HG02981 (cell line): ENCODE results near the gene DSCAML1.
A peak's percentile ranks its signal among the peaks of the same experiment; 100 is the strongest.
"Not testable (repeated sequence)": the region's sequence is repeated elsewhere in the genome, so short reads cannot be mapped to it uniquely, and the experiment has no call there.

Experiments used
- ATAC-seq: cut with Tn5 transposase; IDR thresholded peaks from one replicate; pipeline ENCODE4 v1.9.1; 2021; ENCODE audit warnings: mild to moderate bottlenecking, moderate library complexity; ENCODE audit not compliant: unreplicated experiment

The DSCAML1 gene

DNA sequence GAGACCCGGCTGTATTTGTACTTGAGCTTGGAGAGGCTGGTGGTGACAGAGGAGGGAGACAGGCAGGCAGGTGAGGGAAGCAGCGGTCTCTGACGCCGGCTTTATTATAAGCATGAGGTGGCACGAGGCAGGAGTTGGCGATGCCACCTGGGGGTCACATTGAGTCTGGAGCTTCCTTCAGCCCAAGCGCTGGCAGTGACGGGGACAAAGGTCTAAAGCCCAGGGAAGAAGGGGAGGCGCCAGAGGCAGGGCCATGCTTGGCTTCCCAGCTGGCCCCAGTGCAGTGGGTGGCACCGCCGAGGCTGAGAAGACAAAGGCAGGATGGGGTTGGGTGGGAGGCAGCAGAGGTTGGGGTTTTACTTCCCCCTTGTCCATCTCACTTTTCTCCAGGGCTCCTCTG lies 23.1 kb upstream of the DSCAML1 start:
- no peak for ATAC-seq

DNA sequence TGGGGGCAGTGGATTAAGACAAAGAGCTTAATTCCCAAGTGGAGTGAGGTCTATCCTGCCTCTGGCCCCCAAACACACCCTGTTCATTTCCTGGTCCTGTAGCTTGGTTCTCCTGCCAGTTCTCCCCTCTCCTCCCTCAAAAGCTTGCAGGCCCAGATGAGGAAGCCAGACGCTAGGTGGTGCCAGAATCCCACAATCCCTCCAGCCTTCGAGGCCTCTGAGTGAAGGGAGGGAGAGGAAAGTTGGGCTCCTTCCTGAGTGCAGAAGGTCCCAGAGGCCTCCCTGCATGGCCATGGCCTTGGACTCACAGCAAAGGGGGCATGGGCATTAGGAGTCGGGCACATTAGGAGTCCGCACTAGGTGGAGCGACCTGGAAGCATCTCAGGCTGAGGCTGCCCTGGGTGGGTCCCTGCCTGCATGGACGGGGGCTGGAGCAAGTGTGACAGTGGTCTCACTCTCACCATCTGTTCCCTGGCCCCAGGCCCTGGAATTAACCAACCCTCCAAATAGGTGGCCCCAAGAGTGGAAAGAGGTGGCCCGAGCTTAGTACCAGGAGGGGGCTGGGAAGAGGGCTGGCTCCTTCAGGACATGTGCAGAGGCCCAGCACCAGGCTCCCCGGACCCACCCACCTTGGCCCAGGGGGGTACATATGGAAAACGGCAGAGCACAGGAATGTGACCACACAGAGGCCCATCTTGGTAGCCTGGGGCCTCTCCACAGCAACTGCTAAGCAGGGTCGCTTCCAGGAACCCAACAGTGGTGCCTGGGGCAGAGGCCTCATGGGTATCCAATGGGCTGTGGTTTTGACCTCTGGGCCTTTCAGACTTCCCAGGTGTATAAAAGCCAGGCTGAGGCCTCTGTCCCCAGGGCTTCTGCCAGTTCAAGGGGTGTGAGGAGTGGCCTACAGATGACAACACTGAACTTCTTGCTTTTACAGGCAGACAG lies 22.4 kb upstream of the DSCAML1 start:
- no peak for ATAC-seq

DNA sequence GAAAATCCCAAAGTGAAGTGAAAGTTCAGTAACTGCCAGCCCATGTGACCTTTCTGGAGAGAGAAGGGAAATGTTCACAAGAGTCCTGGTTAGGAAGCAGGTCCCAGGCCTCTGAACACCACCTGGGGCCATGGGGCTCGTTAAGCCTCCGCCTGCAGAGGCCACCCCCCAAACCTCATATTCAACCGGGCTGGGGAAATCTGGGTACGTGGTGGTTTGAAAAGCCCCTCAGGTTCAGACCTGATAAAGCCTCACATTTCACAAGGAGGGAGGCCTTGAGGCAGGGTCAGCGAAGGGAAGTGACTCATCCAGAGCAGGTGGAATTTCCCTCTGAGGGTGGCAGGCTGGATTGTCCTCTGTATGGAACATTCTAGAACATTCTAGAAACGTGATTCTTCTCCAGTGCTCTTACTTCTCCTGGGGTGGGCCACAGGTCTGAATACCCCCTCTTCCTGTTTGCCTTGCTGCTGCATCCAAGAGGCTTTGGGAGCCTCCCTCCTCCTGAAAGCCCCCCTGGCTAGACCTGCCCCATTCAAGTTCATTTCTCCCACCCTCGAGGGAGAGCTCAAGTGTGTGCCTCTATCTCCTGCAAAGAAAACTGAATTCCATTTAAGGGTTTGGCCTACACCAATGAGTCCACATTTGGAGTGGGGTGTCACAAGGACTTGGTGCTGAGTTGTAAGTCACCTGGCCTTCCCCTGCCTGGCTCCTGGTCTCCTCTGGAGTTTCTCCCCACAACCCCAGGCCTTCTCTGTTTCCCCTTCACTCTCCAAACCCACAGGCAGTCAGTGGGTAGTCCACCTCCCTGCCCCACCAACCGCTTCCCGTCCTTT lies 21.2 kb upstream of the DSCAML1 start:
- ATAC-seq, result no peak

DNA sequence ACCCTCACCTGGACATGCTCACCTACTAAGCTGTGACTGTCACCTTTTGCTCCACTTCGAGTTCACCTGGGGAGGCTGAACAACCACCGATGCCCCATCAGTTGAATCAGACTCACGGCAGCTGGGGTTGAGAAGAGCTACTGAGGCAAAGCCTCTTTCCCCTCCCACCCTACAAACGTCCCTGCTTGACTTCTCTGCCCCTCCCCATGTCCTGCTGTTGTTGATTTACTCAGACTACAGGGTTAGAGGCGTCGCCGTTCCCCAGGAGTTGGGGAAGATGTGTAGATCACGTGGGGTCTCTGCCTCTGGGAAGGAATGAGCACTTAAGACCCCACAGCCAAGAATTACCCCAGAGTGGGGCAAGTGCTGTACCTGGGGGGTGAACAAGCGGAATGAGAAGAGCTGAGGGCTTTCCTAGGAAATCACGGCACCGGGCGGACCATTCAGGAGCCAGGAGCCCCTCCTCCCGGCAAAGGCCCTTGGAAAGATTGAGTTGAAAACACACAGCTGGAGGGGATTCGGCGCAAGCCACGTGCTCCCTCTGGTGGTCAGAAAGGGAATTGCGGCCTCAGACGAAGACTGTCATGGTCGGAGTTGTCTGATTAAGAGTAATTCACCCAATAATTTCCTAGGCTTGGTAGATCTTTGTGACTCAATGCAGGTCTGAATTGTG lies 20.5 kb upstream of the DSCAML1 start:
- no peak for ATAC-seq

DNA sequence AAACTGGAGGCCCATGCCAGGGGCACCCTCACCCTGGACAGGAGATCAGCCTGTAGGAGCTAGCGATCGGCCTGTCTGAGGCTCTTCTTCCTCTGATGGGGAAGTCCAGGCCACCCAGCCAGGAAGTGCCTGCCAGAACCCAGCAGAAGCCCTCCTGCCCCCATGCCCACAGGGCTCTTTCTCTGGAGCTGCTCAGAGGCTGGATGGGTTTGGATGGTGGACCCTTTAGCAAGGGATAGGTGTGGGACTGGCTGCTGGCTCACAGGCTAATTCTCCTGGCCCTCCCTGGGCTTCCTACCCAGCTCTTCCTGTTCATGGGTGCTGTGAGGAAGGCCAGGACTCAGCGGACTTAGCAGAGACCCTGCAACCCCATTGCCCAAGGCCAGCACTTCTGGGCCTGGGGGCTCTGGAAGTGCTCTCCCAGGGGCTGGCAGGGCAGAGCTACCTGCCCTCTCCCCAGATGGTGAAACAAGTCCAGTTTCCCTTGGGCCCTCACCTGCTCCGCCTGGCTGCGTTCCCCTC lies 19.9 kb upstream of the DSCAML1 start:
- ATAC-seq, result no peak

DNA sequence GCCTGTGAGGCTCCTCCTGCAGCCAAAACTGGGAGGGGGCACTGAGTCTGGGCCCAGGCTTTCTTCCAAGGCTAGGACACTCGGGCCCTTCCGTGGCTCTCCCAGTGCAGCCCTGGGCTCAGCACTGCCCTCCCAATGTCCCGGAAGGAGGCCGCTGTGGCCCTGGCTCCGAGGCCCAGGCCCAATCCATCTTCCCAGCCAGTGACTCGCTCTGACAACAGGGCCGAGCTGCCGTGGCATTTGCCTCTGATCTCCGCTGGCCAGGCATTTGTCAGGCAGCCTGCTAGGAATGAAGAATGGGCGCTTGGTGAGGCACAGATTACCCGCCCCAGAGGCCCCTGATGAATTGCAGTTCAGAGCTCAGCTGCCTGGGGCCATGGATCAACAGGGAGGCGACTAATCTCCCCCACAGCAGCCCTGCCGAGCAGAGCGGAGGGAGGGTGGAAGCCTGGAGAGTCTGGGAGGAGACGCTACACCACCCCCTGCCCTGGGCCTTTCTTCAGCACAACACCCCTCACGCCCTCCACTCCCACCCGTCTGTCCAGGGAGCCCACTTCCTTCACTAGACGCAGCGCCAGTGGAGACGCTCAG lies 19.2 kb upstream of the DSCAML1 start:
- no peak for ATAC-seq

DNA sequence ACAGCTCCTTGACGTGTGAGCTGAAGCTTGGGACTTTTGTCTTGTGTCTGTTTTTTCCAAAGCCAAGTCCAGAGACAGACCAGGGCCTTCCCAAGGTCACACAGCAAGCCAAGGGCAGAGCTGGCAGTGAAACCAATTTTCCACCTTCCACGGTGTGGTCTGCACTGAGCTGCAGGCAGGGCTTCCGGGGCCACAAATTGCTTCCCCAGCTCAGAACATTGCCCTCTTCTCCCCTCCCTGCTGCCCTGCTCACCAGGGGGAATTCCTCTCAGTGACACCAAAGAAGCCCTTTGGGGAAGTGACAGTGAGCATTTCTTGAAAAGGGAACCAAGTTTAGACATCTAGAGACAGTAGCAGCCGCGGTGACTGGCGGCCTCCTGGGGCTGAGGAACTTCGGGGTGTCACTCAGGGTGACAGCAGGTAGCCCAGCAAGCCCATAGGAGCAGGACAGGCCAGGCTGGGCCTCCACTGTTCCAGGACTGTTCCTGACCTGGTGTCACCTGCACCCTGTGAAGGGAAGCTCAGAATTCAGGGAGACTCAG lies 18.3 kb upstream of the DSCAML1 start:
- ATAC-seq, result peak; percentile 56

DNA sequence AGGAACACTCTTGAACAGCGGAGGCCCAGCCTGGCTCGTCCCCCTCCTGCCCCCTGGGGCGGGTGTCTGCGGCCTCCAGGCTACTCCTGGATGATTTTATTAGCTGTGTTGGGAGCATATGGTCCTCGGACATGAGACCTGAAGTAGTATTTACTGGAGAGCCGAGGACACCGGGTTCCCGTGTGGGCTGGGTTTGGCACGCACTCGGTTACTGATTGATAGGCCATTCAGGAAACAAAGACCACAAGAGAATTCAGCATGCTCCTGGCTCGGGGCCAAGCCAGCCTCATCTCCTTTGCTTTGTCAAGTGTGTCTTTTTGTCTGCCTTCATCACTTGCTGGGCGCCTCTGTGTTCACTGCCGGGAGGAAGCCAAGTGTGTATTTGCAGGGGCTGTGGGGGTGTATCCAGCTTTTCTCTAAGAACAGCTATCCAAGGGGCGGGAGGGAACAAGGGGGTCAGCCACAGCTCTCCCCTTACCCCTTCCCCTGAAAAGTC lies 17.8 kb upstream of the DSCAML1 start:
- peak; percentile 29 for ATAC-seq

DNA sequence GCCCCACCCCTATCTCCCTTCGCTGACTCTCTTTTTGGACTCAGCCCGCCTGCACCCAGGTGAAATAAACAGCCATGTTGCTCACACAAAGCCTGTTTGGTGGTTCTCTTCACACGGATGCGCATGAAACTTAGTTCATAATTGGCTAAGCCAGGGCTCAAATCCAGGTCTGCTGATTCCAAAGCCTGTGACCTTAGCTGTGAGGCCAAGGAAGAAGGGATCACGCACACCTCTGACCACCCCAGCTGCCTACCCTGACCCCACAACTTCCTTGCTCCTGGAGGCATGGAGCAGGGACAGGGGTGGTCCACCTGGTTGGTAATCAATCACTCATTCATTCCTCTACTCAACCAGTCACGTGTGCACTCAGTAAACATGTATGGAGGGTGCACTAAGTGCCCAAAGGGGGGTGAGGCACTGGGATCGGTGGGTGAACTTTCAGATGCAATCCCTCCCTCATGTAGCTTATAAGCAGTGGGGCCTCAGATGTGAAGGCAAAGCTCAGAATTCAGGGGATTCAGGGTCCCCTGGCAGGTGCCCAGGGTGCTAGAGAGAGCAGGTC lies 17.3 kb upstream of the DSCAML1 start:
- ATAC-seq, result peak; percentile 9

DNA sequence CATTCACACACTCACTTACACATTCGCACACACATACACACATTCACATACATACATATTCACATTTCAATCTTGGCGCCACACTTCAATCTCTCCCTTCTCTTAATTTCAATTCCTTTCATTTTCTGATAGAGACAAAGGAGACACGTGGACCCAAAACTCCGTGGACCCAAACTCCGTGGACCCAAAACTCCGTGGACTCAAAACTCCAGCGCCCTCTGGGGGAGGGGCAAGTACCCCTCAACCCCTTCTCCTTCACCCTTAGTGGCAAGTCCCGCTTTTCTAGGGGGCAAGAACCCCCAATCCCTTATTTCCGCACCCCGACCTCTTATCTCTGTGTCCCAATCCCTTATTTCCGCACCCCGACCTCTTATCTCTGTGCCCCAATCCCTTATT lies 13.0 kb upstream of the DSCAML1 start:
- not testable (repeated sequence) for ATAC-seq

DNA sequence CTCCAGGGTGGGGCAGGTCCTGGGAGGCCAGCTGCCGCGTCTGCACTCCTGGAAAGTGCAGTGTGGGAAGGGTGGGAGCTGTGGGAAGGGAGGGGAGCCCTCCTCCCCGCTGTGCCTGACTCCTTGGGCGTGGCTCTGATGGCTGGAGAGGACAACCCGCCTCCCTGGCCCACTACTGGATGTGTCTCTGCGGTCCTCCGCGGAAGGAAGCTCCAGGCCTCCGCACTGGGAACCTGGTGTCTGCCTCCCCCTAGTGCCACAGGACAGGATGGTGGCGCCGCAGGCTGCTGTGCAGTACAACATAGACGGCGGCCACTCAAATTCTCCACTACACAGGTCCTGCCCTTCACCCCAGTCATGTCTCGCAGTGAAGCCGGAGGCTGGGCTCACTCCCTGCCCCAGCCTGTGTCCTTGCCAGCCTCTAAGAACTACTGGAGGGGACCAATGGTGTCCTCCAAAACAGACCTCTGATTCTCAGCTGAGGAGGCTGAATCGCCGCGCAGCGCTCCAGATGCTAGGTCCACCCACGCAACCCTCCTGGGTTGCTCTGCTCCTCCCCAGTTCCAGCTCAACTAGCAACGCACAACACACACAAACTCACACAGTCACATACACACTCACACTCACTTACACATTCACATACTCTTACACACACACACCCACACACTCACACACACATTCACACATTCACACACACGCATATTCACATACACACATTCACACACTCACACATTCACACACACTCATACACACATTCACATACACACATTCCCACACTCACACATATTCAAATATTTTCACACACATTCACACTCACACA lies 12.4 kb upstream of the DSCAML1 start:
- ATAC-seq, result no peak

DNA sequence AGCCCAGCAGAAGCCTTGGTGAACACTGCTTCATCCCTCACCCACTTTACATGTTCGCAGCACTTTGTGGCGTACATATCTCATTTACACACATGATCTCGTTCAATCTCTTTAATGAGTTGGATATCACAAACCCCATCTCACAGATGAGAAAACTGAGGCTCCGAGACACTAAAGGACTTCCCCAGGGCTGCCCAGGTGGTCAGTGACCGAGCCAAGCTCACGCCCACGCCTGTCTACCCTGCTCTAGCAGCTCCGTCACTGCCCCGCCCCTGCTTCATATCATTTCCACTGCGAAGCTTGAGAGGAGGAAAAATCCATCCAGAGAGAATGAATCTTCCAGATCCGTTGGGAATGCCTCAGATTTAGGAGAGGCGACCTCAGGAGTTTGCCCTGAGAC lies 11.8 kb upstream of the DSCAML1 start:
- no peak for ATAC-seq

DNA sequence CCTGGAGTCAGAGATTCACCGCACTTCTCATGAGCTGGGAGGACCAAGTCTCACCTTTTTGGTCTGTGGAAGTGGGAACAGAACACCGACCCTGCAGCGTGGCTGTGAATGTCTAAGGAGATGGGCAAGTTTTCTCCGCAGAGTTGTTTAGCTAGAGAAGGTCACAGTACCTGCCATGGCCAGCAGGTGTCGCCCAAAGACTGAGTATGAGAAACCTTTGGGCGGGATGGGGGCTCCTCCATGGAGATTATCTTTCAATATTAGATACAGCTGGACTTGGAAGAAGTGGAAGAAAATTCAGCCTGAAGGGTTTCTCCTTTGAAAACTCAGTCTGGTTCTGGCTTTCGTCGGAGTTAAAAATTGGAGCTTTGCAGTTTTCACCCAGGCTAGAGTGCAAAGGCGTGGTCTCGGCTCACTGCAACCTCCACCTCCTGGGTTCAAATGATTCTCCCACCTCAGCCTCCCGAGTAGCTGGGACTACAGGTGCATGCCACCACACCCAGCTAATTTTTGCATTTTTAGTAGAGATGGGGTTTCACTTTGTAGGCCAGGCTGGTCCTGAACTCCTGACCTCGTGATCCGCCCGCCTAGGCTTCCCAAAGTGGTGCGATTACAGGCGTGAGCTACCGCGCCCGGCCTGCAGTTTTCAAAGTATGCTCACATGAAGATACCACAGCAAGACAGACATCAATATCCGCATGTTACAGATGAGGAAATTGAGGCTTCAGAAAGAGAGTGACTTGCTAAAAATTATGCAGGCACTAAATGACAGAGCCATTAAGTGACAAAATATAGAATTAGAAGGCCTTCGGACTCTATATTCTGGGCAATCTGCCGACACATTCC lies 10.7 kb upstream of the DSCAML1 start:
- no peak for ATAC-seq

DNA sequence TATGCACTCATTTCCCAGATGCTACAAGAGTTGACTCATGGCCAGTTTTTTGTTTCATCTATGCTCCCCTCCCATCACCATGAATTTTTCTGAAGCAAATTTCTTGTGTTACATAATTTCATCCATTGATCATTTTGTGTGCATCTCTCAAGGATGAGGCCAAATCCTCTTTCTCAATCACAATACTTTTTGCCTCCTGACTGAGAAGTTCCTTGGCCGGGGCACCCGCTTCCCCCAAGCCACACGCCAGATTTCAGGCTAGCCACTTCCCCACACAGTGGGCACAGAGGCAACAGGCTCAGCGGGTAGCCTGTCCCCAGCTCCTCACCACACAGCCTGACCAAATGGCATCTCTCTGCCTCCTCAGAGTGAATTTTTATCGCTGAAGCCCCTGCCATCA lies 9.8 kb upstream of the DSCAML1 start:
- ATAC-seq, result no peak

DNA sequence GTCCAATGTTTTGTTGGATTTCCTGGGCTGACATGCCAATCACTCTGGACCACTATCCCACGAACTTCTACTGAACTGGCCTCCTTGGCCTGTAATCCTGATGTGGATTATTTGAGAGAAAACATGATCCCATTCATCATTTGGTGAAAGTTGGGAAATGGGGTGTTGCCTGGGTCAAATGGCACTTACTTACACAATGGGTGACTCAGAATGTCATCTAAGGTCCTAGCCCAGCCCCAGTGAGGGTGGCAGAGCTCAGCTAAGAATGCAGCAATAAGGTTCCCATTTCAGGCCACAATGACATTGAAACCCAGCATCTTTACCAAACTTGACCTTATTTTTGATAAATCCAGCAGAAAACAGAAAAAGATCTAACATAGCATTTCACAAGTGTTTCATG lies 8.0 kb upstream of the DSCAML1 start:
- ATAC-seq, result no peak

DNA sequence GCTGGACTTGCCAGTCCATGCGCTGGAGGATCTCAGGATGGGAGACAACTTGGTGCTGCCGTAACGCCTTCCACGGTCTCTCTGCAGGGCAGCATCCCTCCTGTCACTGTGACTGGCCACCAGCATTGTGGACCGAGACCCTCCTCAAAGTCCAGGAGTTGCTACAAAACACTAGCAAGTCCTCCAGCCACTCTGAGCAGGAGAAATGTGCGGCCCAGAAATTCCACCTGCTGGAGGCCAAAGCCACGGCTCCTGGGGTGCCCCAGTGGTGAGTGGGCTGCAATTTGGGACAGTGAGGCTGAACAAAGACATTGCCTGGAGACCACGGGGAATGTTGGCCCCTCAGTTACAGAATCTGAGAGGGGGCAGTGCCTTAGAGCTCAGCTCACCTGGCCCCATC lies 6.9 kb upstream of the DSCAML1 start:
- no peak for ATAC-seq

DNA sequence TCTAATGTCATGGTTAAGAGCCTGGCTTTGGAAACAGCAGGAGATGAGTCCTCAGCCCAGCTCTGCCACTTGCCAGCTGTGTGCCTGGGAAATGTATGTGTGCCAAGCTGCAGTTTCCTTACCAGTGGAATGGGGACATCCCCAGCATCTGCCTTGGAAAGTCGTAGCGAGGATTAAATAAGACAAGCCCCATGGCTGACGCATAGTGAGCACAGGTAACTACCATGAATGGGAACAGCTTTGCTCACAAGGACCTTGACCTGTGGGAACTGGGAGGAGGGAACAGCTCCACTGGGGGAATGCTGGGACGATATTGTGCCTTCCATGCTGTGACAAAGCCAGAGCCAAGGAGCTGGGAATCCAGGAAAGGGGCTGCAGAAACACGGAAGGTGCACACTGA lies 2.6 kb upstream of the DSCAML1 start:
- no peak for ATAC-seq

DNA sequence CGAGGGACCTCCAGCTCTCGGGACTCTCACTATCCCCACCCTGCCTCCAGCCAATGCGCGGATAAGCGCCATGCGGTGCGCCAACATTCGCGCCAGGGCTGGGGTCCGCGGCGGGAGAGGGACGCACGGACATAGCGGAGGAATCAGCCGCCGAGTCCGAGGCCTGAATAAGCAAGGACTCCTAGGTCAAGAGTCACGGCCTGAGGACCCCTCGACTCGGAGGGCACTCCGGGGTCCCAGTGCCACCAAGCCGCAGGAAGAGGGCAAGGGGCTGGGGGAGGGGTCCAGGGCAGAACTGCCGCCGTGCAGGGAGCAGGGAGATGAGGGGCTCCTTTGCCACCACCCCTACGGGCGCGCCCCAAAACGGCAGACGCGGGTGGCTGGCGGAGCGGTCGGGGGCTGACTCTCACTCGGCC lies 552 bp downstream of the DSCAML1 start:
- ATAC-seq, result no peak
